Endothelial cell of umbilical vein (primary cell): ENCODE measurements around the gene INCENP.

Experiments used
- CTCF ChIP-seq, 2 donors: IDR thresholded peaks; 1 replicate in 1 of 2; 2 replicates in 1 of 2; pipeline ENCODE4 v1.5.1; 2011; ENCODE audit warnings: low read length in 2 of 2, mild to moderate bottlenecking in 2 of 2, moderate library complexity in 2 of 2, control low read depth in 1 of 2, inconsistent platforms in 1 of 2, low read depth in 1 of 2; ENCODE audit not compliant: insufficient read depth in 1 of 2; ENCODE audit errors: extremely low read depth in 1 of 2
- EZH2 ChIP-seq: IDR thresholded peaks from 2 replicates; pipeline ENCODE4 v1.6.1; 2012; ENCODE audit warnings: borderline replicate concordance, low read depth, mild to moderate bottlenecking, moderate library complexity, low read length, inconsistent platforms; ENCODE audit not compliant: severe bottlenecking
- FOS ChIP-seq: IDR thresholded peaks from 2 replicates; pipeline ENCODE4 v1.6.1; 2011; ENCODE audit warnings: mild to moderate bottlenecking, low read length, moderate library complexity, borderline replicate concordance; ENCODE audit not compliant: insufficient read depth
- JUN ChIP-seq: IDR thresholded peaks from 2 replicates; pipeline ENCODE4 v1.6.1; 2011; ENCODE audit warnings: borderline replicate concordance, low read depth; ENCODE audit not compliant: insufficient read length, insufficient read depth
- MYC ChIP-seq: IDR thresholded peaks from one replicate; pipeline ENCODE4 v1.6.1; 2011; ENCODE audit warnings: mild to moderate bottlenecking, low read depth, low read length
- POLR2A ChIP-seq: IDR thresholded peaks from 2 replicates; pipeline ENCODE4 v1.6.1; 2012; ENCODE audit warnings: low read depth, mild to moderate bottlenecking, control low read depth, low read length
- POLR2AphosphoS5 ChIP-seq: IDR thresholded peaks from 2 replicates; pipeline ENCODE4 v1.6.1; 2012; ENCODE audit warnings: low read depth, mild to moderate bottlenecking, control low read depth, low read length, moderate library complexity; ENCODE audit not compliant: insufficient read depth
- TF ChIP-seq, protein P1 (sequence below): IDR thresholded peaks from 2 replicates; pipeline ENCODE4 v1.6.1; 2011; ENCODE audit not compliant: insufficient read depth, insufficient read length

GRCh38 chr11:62075438-62075837, 48.4 kb upstream of the INCENP start:
- no peak for TF ChIP-seq POLR2A
- TF ChIP-seq CTCF (IDR thresholded peaks at IDR 0.05; ENCODE audit: extremely low read depth in 1 of 2, insufficient read depth in 1 of 2, low read depth in 1 of 2, low read length in 2 of 2), result no peak
- no peak for TF ChIP-seq POLR2AphosphoS5
- no peak for TF ChIP-seq MYC
- no peak for TF ChIP-seq JUN
- TF ChIP-seq FOS, result no peak
- TF ChIP-seq EZH2, result no peak
- TF ChIP-seq, protein P1, sequence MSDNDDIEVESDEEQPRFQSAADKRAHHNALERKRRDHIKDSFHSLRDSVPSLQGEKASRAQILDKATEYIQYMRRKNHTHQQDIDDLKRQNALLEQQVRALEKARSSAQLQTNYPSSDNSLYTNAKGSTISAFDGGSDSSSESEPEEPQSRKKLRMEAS, result no peak
